Fibroblast of skin of right biceps (primary cell): ENCODE results near the gene PRR33.

Experiments used
- DNase-seq: peaks from one replicate; pipeline ENCODE4 v3.0.0-alpha.2; 2013

PRR33 gene

DNA sequence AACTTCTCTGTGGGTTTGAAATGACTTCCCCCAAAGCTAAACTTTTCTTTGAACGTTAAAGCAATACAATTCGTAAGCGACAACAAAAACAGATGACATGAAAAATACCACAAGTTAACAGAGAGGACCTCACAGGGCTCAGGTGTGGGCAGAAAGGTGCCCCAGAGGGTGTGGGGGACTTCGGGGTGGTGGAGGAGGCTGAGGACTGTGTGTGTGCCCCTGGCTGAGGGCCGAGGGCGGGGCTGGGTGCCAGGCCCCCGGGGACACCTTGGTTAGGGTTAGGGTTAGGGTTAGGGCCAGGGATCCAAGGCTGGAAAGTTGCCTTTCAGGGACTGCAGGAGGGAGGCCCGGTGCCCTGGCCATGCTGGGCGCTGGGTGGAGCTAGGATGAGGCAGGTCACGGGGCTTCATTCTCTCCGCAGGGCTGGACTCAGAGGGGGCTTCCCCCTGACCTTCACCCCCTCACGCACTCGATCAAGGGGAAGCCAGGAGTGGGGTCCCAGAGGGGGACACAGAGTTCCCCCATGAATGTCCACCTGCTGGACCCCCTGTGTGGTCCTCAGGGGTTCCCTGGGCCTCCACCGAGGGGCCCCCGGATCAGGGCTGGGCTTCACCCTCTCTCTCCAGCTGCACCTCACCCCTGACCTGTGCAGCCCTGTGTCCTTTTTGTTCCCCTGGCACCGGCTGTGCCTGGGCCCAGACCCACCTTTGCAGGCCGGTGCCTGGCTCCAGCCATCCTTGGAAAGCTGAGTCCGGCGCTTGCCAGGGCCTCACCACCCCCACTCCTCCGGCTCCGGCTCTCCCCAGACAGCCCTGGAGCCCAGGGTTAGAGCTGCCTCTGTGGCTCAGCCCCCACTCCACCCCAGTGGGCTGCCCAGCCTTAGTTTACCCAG, 45.9 kb downstream of the PRR33 start:
- no peak for DNase-seq

DNA sequence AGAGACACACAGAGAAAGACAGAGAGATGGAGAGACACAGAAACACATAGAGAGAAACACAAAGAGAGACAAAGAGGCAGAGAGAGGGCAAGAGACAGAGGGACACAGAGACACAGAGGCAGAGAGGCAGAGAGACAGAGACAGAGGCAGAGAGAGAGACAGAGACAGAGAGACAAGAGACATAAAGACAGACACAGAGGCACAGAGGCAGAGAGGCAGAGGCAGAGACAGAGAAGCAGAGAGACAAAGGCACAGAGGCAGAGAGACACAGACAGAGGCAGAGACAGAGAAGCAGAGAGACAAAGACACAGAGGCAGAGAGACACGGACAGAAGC, 46.6 kb downstream of the PRR33 start:
- DNase-seq = no peak

DNA sequence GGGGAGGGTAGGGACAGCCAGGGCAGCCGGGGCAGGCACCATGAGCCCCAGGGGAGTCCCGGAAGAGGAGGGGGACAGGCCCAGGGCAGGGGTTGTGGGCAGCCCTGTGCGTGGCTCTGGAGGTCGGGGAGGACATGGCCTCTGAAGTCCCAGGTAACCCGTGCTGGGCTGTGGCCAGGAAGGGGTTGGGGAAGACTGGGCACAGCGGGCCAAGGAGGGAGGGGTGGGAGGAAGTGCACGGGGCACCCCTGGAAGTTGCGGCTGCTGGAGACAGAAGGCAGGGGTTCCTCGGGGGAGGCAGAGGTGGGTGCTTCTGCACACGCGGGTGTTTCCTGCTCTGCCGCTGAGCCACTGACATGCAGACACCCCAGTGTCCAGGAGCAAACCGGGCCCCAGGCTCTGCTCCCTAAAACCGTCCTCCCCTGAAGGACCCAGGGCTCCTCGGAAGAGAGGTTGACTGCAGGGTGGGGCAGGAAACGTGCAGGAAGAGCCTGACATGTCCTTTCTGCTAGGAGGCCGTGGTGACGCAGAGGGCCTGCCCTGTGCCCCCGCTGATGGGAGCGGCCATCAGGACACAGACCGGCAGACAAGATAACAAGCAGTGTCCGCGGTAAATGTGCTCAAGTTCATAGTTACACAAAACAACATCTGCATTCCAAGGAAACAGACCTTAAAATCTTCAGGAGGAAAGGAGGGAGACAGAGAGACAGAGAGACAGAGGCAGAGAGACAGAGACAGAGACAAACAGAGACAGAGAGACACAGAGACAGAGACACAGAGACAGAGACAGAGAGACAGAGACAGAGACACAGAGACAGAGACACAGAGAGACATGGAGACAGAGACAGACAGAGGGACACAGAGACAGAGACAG, 47.2 kb downstream of the PRR33 start:
- no peak for DNase-seq

DNA sequence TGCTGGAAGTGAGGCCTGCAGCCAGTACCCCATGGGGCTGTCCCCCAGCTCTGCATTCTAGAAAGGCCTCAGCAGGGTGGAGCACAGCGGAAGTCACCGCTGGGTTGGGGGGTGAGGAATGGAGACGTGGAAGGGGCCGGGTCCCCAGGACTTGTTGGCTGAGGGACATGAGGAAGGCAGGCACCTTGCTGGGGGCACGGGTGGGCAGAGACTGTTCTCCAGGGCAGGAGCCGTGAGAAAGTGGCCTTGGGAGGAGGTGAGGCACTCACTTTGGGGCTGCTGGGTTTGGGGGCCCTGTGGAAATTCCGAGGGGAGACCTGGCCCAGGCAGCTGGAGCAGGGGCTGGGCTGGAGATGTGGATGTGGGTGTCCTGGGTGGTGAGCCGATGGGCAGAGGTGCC, 47.9 kb downstream of the PRR33 start:
- no peak for DNase-seq

DNA sequence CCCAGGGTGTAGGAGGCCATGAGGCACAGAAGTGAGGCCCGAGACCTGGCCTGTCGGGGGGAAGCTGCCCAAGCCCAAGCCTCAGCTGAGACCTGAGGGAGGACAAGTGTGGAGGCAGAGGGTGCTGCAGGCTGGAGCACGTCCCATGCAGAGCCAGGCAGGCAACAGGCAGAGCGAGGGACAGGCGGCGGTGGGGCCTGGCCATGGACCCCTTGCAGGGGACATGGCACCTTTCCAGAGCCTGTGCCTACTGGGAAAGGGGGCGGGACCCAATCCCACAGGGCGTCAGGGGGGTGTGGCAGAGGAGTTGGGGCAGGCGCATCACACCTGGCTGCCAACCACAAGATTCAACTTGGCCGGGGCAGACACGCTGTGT, 48.6 kb downstream of the PRR33 start:
- no peak for DNase-seq

DNA sequence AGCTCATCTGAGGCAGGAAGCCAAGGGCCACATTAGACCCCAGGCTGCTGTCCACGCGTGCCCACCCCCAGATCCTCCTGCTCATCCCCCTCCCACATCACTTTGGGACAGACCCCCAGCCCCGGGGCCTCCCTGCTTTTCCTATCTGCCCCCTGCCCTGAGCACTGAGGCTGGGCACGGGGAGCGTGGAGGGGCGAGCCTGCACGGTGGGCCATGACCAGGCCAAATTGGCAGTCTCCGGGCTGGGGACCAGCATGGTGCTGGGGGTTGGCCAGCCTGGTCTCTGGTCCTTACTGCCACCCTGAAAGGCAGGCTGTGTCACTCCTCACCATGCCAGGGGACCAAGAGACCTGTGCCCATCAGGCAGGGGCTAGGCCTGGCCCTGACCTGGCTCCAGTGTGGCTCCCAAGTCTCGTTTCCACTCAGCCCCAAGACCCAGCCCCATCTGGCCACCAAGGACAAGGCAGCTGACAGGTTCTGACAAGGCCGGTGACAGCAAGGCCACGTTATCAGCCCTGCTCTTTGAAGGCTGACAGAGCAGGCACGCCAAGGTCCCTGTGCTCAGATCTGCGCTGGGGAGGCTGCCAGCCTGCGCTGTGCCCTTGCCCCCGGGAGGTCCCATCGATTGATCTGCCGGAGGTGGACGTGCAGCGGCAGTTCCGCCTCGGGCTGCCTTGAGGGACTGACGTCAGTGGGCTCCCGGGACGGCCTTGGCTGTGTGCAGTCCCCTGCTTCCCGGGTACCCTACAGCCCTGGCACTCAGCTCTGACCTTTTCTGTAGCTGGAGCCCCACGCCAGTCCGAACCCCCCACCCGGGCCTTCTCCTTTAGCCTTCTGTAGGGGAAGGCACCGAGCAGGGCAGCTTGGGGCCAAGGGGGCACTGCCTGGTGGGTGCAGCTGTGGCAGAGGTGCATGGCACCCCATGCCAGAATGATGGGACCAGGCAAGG, 49.3 kb downstream of the PRR33 start:
- no peak for DNase-seq

DNA sequence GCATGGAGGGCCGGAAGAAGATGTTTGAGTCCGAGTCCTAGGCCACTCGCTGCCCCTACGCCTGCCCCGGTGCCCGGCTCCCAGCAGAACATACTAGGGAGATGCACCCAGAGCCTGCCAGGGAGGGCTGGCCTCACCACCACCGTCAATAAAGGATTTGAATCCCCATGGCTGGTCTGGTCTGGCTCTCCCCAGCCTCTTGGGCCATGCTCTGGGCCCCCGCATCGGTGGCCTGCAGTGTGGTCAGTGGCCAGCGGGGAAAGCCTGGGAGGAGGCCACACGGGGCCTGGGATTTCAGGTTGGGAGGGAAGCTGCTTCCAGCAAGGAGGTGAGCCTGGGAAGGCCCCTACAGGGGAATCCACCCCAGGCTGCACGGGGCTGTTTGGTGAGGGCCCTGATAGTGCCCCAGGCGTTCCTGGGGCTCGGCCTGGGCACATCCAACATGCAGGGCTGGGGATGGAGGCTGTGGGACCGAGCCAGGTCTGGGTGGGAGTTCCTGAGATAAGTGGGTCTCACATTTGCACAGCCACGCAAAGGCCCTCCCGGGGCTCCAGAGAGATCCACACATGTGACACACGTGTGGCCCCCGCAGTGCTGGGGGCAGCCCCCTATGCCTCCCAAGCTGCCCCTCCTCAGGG, 50.1 kb downstream of the PRR33 start:
- no peak for DNase-seq

DNA sequence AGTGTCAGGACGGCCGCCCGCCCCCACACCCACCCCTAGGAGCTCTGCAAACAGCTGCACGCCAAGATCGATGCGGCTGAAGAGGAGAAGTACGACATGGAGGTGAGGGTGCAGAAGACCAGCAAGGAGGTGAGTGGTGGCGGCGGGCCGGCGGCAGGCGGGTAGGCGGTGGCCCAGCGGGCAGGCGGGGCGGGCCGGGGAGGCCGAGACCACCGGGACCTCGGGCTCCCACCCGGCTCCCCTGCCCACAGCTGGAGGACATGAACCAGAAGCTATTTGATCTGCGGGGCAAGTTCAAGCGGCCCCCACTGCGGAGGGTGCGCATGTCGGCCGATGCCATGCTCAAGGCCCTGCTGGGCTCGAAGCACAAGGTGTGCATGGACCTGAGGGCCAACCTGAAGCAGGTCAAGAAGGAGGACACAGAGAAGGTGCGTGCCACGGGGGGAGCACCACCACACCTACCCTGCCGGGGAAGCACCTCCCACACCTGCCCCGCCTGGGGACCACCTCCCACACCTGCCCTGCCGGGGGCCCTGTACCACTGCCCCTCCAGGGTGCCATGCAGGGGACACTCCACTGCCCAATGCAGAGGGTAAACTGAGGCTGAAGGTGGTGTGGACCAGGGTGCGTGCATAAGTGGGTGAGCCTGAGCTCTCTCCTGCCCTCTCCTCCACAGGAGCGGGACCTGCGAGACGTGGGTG, 50.8 kb downstream of the PRR33 start:
- DNase-seq = no peak

DNA sequence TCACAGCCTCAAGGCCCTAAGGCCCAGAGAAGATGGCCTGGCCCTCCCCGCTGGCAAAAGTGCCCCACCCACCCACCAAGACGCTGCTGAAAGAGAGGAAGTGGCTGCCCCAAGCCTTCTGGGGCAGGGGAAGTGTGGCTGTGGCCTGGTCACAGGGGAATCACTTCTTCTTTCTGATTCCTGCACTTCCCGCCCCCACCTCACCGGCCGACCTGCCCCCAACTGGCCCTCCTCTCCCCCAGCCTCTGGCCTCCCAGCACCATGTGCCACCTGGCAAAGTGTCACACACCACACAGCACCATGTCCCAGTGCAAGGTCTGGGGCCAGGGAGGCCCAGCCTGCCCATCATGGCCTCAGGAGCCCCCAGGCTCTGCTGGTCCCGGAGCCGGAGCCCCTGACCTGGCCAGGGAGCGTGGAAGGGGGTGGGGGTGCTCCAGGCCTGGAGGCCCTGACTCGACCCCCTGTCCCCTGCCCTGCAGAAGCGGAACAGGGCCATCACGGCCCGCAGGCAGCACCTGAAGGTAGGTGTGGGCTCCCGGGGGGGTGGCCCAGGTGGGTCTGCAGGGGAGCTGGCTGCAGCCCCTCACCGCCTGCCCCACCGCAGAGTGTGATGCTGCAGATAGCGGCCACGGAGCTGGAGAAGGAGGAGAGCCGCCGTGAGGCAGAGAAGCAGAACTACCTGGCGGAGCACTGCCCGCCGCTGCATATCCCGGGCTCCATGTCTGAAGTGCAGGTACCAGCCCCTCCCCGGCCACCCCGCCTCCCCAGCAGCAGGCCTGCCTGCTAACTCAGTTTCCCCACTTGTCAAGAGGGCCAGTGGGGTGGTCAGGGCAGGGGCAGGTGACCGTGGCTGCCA, 51.5 kb downstream of the PRR33 start:
- no peak for DNase-seq

DNA sequence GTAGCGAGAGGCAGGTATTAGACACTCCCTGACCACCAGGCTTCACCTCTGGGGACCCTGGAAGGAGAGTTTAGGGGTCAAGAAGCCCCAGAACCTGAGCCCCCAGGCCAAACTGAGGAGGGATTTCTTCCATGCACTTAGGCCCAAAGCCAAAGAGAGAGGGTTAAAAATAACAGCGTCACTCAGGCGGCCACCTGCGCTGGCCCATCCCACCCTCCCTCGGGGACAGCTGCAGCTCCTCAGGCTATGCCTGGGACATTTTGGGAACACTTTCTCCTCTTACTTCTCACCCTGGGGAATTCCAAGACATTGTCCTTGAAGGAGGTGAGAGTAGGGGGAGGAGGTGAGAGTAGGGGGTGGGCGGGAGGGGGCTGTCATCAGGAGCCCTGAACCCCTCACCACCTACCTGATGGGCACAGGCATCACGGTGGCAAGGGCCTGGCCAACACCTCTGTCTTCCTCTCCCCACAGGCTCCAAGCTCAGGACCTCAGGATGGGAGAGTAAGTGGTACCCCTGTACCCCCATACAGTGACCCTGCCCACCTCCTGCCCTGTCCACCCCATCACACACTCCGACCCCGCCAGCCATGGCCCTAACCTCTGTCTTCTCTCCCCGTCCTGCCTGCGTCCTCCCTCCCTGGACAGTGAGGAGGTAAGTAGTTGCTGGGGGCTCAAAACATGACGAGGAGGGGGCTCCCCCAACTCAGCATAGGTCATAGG, 52.3 kb downstream of the PRR33 start:
- no peak for DNase-seq

DNA sequence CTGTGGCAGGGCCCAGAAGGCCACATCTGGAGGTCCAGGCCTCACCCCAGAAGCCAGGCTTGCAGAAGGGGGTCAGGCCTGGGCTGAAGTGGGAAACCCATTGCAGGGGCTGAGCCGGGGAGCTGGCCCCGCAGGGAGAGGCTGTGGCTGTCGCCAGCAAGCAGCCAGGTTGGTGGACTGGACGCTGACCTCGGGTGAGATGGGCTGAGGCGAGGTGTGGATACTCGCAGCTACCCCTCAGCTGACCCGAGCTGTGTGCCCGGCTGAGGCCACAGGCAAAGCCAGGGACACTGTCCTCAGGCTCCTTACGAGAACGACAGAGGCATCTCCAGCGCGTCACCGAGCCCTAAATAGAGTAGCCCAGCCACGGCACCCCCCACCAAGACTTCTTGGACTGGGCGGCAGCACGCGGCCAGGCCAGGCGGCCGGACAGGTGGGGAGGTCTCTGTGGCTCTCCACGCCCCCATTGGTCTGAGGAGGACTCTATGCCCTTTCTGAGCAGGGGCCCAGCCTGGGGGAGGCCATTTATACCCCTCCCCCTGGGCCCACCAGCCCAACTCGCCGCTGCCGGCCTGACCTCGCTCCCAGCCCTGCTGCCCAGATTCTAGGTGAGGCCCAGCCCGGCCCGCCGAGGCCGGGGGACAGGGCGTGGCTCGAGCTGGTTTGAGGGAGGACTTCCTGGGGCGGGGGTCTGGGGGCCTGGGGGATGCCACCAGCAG, 53.1 kb downstream of the PRR33 start, which contains the start of gene TNNI2:
TSS of gene TNNI2 (plus strand) at position 556 of the 719 bp plus-strand sequence. CDS start 716 bp downstream, outside the sequence.
- no peak for DNase-seq
